Measurements from ENCODE around the gene EARS2.

GRCh38 chr16:23500212-23500861 lies 56.8 kb downstream of the EARS2 start:
- TF ChIP-seq GATA2 (CRISPR knock-in tag; IDR thresholded peaks at IDR 0.05) (no peak), CTCF (IDR thresholded peaks at IDR 0.05) (no peak), JUND (IDR thresholded peaks at IDR 0.05) (no peak)

Measured in SK-N-SH (cell line).